BE2C (cell line): Measurements from ENCODE around the gene RPS19BP1.

Experiments used
- DNase-seq: peaks from one replicate; pipeline ENCODE4 v3.0.0-alpha.2; 2020
- H3K27me3 ChIP-seq: fragments of 250-450 bp; sonication (Bioruptor Pico); 2 replicates; pipeline ENCODE4 v1.5.1; 2020; ENCODE audit warnings: mild to moderate bottlenecking
- H3K36me3 ChIP-seq: fragments of 250-450 bp; sonication (Bioruptor Pico); 2 replicates; pipeline ENCODE4 v1.5.1; 2020; ENCODE audit warnings: mild to moderate bottlenecking
- H3K4me1 ChIP-seq: fragments of 250-450 bp; sonication (Bioruptor Pico); 2 replicates; pipeline ENCODE4 v1.5.1; 2020
- H3K4me3 ChIP-seq: 2 replicates; pipeline ENCODE4 v1.5.1; 2011; ENCODE audit warnings: low read depth, low read length
- H3K9me3 ChIP-seq: fragments of 250-450 bp; sonication (Bioruptor Pico); 2 replicates; pipeline ENCODE4 v1.5.1; 2020
- TF ChIP-seq, protein P1 (sequence below): IDR thresholded peaks from 2 replicates; pipeline ENCODE4 v1.5.1; 2012; ENCODE audit warnings: mild to moderate bottlenecking, low read depth, low read length

Gene RPS19BP1

DNA sequence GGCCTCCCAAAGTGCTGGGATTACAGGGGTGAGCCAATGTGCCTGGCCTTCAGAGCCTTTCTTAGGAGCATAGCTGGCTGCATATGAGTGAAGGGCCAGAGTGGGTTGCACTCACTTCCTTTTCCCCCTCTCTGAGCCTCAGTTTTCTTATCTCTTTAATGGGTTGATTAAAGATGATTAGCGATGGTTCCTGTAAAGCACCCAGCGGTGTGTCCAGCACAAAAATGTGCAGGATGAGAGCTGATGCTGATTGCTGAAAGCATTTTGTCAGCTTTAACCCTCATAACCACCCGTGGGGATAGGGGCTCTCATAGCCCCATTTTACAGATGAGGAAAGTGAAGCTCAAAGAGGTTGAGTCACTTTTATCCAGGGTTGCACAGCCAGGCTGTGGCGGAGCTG is 43.5 kb upstream of the RPS19BP1 start:
- TF ChIP-seq, protein P1, sequence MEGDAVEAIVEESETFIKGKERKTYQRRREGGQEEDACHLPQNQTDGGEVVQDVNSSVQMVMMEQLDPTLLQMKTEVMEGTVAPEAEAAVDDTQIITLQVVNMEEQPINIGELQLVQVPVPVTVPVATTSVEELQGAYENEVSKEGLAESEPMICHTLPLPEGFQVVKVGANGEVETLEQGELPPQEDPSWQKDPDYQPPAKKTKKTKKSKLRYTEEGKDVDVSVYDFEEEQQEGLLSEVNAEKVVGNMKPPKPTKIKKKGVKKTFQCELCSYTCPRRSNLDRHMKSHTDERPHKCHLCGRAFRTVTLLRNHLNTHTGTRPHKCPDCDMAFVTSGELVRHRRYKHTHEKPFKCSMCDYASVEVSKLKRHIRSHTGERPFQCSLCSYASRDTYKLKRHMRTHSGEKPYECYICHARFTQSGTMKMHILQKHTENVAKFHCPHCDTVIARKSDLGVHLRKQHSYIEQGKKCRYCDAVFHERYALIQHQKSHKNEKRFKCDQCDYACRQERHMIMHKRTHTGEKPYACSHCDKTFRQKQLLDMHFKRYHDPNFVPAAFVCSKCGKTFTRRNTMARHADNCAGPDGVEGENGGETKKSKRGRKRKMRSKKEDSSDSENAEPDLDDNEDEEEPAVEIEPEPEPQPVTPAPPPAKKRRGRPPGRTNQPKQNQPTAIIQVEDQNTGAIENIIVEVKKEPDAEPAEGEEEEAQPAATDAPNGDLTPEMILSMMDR: no peak
- Histone ChIP-seq H3K4me1 (peaks cover 7% of the 10 kb centered on the region; the same call in 1 of the 2 replicates), H3K4me3 (no peak overlapping the region)

DNA sequence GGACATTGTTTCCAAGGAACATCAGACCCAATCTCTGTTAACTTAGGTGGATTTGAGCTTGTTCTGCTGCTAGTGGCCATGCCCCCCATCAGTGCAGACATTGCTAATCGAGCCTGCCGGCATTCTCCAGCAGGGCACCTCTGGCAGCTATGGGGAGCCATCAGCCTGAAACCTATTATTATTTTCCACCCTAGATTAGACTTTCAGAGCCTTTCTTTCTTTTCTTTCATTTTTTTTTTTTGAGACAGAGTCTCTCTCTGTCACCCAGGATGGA is 42.9 kb upstream of the RPS19BP1 start:
- no peak for DNase-seq
- no peaks in the 10 kb centered on the region for H3K9me3 ChIP-seq
- H3K36me3 ChIP-seq: no peaks in the 10 kb centered on the region
- peaks cover 7% of the 10 kb centered on the region; the same call in 1 of the 2 replicates for H3K4me1 ChIP-seq
- no peaks in the 10 kb centered on the region for H3K27me3 ChIP-seq
- no peak overlapping the region for H3K4me3 ChIP-seq
- TF ChIP-seq, protein P1: no peak

More for the DNA sequence above, 43.5 kb upstream of the RPS19BP1 start:
- Histone ChIP-seq H3K9me3 (no peaks in the 10 kb centered on the region), H3K36me3 (no peaks in the 10 kb centered on the region), H3K27me3 (no peaks in the 10 kb centered on the region)
- no peak for DNase-seq

DNA sequence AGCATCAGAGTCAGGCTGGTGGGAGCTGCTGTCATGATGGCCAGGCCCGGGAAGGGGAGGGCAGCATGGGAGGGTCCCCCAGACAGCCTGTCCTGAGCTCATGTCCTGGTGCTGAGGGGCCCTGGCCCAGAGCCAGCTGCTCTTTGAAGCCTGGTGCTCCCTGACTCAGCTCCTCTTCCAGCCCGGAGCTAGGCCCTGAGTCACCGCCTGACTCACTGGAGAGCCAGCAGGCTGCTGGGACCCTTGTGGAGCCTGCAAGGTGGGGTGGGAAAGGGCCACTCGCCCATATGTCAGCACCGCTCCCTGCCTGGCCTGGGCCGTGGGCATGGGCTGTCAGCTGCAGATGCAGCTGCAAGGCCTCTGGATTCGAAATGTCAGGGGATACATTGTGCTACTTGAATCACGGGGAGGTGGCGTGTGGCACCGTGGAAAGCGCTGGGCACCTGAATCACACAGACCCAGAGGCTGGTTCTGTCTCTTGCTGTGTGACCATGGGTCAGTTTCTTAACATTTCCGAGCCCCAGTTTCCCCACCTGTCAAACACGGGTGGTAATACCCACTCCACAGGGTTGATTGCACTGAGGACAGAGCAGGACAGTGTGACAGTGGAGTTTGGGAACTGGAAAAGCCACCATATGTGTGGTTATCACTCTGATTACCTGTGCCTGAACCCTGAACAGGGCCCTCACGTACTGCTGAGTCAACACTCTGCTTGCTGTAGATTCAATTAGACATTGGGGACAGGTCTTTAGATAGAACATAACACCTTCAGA is 42.4 kb upstream of the RPS19BP1 start:
- Histone ChIP-seq H3K4me3 (no peak overlapping the region), H3K9me3 (no peaks in the 10 kb centered on the region), H3K27me3 (no peaks in the 10 kb centered on the region), H3K36me3 (no peaks in the 10 kb centered on the region), H3K4me1 (peaks cover 7% of the 10 kb centered on the region; the same call in 1 of the 2 replicates)
- peak; percentile 71 for DNase-seq
- TF ChIP-seq, protein P1: no peak

DNA sequence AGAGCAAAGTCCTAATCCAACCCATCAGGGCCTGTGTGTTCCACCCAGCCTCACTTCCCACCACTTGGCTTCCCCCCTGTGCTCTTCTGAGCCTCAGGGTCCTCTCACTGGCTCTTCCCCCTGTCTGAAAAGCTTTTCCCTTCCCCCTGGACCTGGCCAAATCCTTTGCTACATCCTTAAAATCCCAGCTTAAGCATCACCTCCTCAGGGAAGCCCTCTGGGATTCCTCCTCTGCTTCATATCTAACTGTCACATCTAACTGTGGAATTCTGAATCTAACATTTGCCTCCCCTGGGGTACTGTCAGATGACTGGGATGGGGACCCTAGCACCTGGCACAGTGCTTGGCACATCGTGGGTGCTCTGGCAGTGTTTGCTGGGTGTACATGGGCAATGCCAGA is 39.0 kb upstream of the RPS19BP1 start:
- H3K27me3 ChIP-seq: no peaks in the 10 kb centered on the region
- H3K4me1 ChIP-seq: peaks cover 7% of the 10 kb centered on the region; the same call in 1 of the 2 replicates
- TF ChIP-seq, protein P1: no peak
- H3K36me3 ChIP-seq: no peaks in the 10 kb centered on the region
- no peaks in the 10 kb centered on the region for H3K9me3 ChIP-seq
- no peak for DNase-seq
- no peak overlapping the region for H3K4me3 ChIP-seq

DNA sequence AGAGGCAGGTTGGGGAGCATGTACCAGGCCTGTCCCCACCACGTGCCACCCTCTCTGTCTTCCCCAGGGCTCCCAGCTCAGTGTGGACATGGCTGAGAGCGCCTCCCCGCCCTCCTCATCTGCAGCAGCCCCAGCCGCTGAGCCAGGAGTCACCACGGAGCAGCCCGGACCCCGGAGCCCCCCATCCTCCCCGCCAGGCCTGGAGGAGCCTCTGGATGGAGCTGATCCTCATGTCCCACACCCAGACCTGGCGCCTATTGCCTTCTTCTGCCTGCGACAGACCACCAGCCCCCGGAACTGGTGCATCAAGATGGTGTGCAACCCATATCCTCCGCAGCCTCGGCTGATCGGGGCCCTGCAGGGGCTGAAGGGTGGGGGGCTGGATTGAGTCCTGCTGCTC is 38.1 kb upstream of the RPS19BP1 start, which contains the start of gene CACNA1I:
Gene CACNA1I (plus strand): TSS at position 89 of the 400 bp plus-strand sequence. CDS start 0 bp downstream, at position 89.
- H3K9me3 ChIP-seq: no peaks in the 10 kb centered on the region
- no peak for DNase-seq
- TF ChIP-seq, protein P1: no peak
- no peak within 1 kb of the TSS for H3K4me3 ChIP-seq
- H3K36me3 ChIP-seq: no peaks in the 10 kb centered on the region
- no peaks in the 10 kb centered on the region for H3K27me3 ChIP-seq
- peaks cover 7% of the 10 kb centered on the region; the same call in 1 of the 2 replicates for H3K4me1 ChIP-seq

DNA sequence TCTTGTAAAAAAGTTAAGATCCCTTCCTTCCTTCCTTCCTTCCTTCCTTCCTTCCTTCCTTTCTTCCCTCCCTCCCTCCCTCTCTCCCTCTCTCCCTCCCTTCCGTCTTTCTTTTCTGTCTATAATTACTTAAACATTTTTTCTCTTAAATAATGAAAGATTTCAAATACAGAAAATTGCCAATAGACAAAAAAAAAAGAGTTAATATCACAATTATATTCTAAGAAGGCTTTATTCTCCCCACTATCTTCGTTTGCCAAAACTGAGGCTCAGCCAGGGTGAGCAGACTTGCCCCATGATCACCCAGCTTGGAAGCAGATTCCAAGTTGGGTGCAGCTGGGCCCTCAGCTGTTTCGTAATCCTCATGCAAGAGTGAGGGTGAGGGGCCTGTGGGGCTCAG is 37.7 kb upstream of the RPS19BP1 start:
- TF ChIP-seq, protein P1: no peak
- DNase-seq: no peak
- peaks cover 7% of the 10 kb centered on the region; the same call in 1 of the 2 replicates for H3K4me1 ChIP-seq
- no peak overlapping the region for H3K4me3 ChIP-seq
- no peaks in the 10 kb centered on the region for H3K36me3 ChIP-seq
- no peaks in the 10 kb centered on the region for H3K9me3 ChIP-seq
- H3K27me3 ChIP-seq: no peaks in the 10 kb centered on the region
